GM21360 (cell line): Measurements from ENCODE around the gene GAK.
"Not testable (repeated sequence)": the region's sequence is repeated elsewhere in the genome, so short reads cannot be mapped to it uniquely, and the experiment has no call there.

Experiments used
- ATAC-seq: cut with Tn5 transposase; IDR thresholded peaks from one replicate; pipeline ENCODE4 v1.9.1; 2021; ENCODE audit warnings: mild to moderate bottlenecking, moderate library complexity; ENCODE audit not compliant: unreplicated experiment

Gene GAK

GRCh38 chr4:953574-953915 is 21.4 kb upstream of the GAK start:
- no peak for ATAC-seq

- ATAC-seq: no peak
Observed at GRCh38 chr4:952881-953573, 20.9 kb upstream of the GAK start.

- no peak for ATAC-seq
Observed at GRCh38 chr4:951594-952468, 19.7 kb upstream of the GAK start.

- ATAC-seq: no peak
Observed at GRCh38 chr4:951186-951585, 19.1 kb upstream of the GAK start.

- no peak for ATAC-seq
Observed at GRCh38 chr4:950136-951020, 18.3 kb upstream of the GAK start.

GRCh38 chr4:949656-950055 is 17.5 kb upstream of the GAK start:
- no peak for ATAC-seq

- no peak for ATAC-seq
Observed at GRCh38 chr4:948936-949300, 16.8 kb upstream of the GAK start.

GRCh38 chr4:948101-948935 is 16.2 kb upstream of the GAK start:
- ATAC-seq: no peak

GRCh38 chr4:947491-947971 is 15.4 kb upstream of the GAK start:
- ATAC-seq: no peak

- ATAC-seq: no peak
Observed at GRCh38 chr4:946517-947471, 14.7 kb upstream of the GAK start.

- no peak for ATAC-seq
Observed at GRCh38 chr4:946103-946450, 14.0 kb upstream of the GAK start.

- no peak for ATAC-seq
Observed at GRCh38 chr4:945274-946102, 13.4 kb upstream of the GAK start.

- not testable (repeated sequence) for ATAC-seq
Observed at GRCh38 chr4:939508-939907, 7.4 kb upstream of the GAK start.

- ATAC-seq: peak; percentile 2
Observed at GRCh38 chr4:932713-933070, 576 bp upstream of the GAK start.

GRCh38 chr4:931194-931959 is 739 bp downstream of the GAK start:
- ATAC-seq: peak; percentile 1

GRCh38 chr4:930827-931193 is 1.3 kb downstream of the GAK start:
- no peak for ATAC-seq

GRCh38 chr4:930028-930551 is 2.0 kb downstream of the GAK start:
- ATAC-seq: no peak
